Measurements from ENCODE around the gene DCPS.

DNA sequence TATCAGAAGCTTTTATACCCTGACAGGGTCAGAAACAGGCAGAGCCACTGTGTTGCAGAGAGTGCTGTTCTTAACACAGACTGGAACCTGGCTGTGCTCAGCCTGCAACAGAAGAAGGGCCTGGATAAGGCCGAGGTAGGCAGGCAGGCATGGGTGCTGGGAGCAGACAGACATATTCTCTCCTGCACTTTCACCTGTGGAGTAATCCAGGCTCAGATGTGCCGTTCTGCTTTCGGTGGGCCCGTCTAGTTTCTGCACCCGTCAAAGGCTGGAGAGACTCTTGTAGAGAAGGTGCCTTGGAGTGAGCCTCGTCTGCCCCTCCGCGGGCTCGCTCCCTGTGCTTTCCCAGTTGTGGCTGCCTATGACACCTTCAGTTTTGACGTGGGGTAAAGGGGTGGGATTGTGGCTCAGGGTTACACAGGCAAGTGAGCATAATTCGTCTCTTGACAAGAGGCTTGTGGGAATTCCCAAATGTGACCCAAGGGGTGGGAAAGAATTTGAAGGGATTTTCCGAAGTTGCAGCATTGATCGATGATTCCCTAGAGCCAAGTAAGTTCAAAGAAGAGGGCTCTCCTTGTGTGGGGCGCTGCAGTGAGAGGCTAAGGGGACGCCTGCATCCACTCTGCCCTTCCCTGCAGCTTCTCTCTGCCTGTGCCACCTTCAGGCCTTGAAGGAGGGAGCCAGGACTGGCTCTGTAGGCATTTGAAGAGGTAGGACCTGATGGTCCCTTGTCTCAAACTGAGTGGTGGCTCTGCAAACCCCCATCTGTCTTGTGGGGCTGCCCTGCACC lies 35.4 kb downstream of the DCPS start:
- TF ChIP-seq CTCF (IDR thresholded peaks at IDR 0.05; ENCODE audit: low read depth, low read length) = no peak
- TF ChIP-seq POLR2A (IDR thresholded peaks at IDR 0.05; ENCODE audit: extremely low read depth, insufficient read length) = no peak
